Naive thymus-derived CD4-positive, alpha-beta T cell (primary cell): ENCODE results near the gene EGFLAM. TPM values are rescaled to one million over a fixed set of nuclear protein-coding genes. Genes with fewer than 3 reads are reported as not detected.
A peak's percentile ranks its signal among the peaks of the same experiment; 100 is the strongest.

Source experiments
- ATAC-seq: fragments of 150-1000 bp; cut with Tn5 transposase; 2 replicates; pipeline ENCODE4 v1.10.0; 2021; ENCODE audit warnings: mild to moderate bottlenecking, moderate library complexity
- CTCF ChIA-PET: fragments of 350-600 bp; sonication (Branson Sonifier 250); formaldehyde crosslinking; loops from one replicate; lab custom pipeline; 2021; ENCODE audit warnings: antibody characterized with exemption; lab: Charles Lee
- POLR2A ChIA-PET: fragments of 350-600 bp; sonication (Branson Sonifier 250); formaldehyde crosslinking; loops from one replicate; lab custom pipeline; 2021; ENCODE audit warnings: antibody characterized with exemption, inconsistent platforms; lab: Charles Lee
- DNase-seq, 9 donors: peaks; one replicate each; pipeline versions ENCODE4 v3.0.0 to v3.0.0-alpha.2; 2020 to 2022; ENCODE audit warnings: mixed read lengths in 1 of 9
- H3K27ac ChIP-seq: one replicate; pipeline ENCODE4 v1.7.0; 2013; ENCODE audit warnings: mild to moderate bottlenecking, low read depth, low read length, moderate library complexity
- H3K27me3 ChIP-seq, 2 donors: one replicate each; pipeline ENCODE4 v1.7.0; 2013; ENCODE audit warnings: low read length in 2 of 2, mild to moderate bottlenecking in 2 of 2, moderate library complexity in 2 of 2; ENCODE audit not compliant: control insufficient read depth in 2 of 2, insufficient read depth in 2 of 2
- H3K36me3 ChIP-seq, 3 experiments: 1 replicate in 2 of 3; 2 replicates in 1 of 3; pipeline ENCODE4 v1.7.0; 2013; ENCODE audit warnings: low read length in 3 of 3, mild to moderate bottlenecking in 3 of 3, moderate library complexity in 1 of 3; ENCODE audit not compliant: insufficient read depth in 3 of 3, control insufficient read depth in 2 of 3
- H3K4me1 ChIP-seq, 2 donors: one replicate each; pipeline ENCODE4 v1.7.0; 2013; ENCODE audit warnings: low read length in 2 of 2, mild to moderate bottlenecking in 2 of 2, moderate library complexity in 1 of 2; ENCODE audit not compliant: control insufficient read depth in 2 of 2, insufficient read depth in 2 of 2
- H3K4me3 ChIP-seq: 2 replicates; pipeline ENCODE4 v1.7.0; 2013; ENCODE audit warnings: mild to moderate bottlenecking, low read length
- H3K9me3 ChIP-seq, 3 experiments: 1 replicate in 2 of 3; 2 replicates in 1 of 3; pipeline ENCODE4 v1.7.0; 2013; ENCODE audit warnings: low read length in 3 of 3; ENCODE audit not compliant: control insufficient read depth in 2 of 3
- H3K27ac Mint-ChIP-seq, 9 donors: one replicate each; pipeline ENCODE4 v1.8.0; 2020 to 2022; ENCODE audit warnings: mixed read lengths in 9 of 9, mild to moderate bottlenecking in 8 of 9, moderate library complexity in 5 of 9, inconsistent platforms in 2 of 9
- H3K27me3 Mint-ChIP-seq, 5 donors: one replicate each; pipeline ENCODE4 v1.8.0; 2021 to 2022; ENCODE audit warnings: mixed read lengths in 5 of 5, mild to moderate bottlenecking in 1 of 5
- H3K36me3 Mint-ChIP-seq, 5 donors: one replicate each; pipeline ENCODE4 v1.8.0; 2020 to 2022; ENCODE audit warnings: mixed read lengths in 5 of 5, mild to moderate bottlenecking in 3 of 5, inconsistent platforms in 1 of 5
- H3K4me1 Mint-ChIP-seq, 7 donors: one replicate each; pipeline ENCODE4 v1.8.0; 2020 to 2022; ENCODE audit warnings: mixed read lengths in 7 of 7, mild to moderate bottlenecking in 3 of 7, inconsistent platforms in 1 of 7
- H3K4me3 Mint-ChIP-seq, 10 donors: one replicate each; pipeline ENCODE4 v1.8.0; 2020 to 2022; ENCODE audit warnings: mild to moderate bottlenecking in 10 of 10, mixed read lengths in 10 of 10, moderate library complexity in 6 of 10, inconsistent platforms in 2 of 10
- H3K9me3 Mint-ChIP-seq, 11 donors: one replicate each; pipeline ENCODE4 v1.8.0; 2020 to 2022; ENCODE audit warnings: mixed read lengths in 11 of 11, mild to moderate bottlenecking in 4 of 11, inconsistent platforms in 1 of 11, moderate library complexity in 1 of 11
- intact Hi-C, 2 donors: fragments of 100-400 bp; cut with micrococcal nuclease; formaldehyde crosslinking; loops; one replicate each; pipeline ENCODE4 v1.15.1; 2023
- polyA plus RNA-seq, 2 donors: library from polyadenylated mRNA; unstranded; fragments of 300-500 nt; fragmentation: Illumina TruSeq; gene quantifications; one replicate each; pipeline ENCODE4 v1.2.3, GENCODE V29; 2021
- total RNA-seq, 6 experiments: library from RNA in 5 of 6; stranded (reverse) in 5 of 6; gene quantifications; 1 replicate in 5 of 6; 2 replicates in 1 of 6; pipeline ENCODE4 v1.2.3 and lab custom pipeline; 2021 to 2026

Gene EGFLAM
- total and polyA plus RNA-seq, 7 experiments from 2014 or later, result not detected

DNA sequence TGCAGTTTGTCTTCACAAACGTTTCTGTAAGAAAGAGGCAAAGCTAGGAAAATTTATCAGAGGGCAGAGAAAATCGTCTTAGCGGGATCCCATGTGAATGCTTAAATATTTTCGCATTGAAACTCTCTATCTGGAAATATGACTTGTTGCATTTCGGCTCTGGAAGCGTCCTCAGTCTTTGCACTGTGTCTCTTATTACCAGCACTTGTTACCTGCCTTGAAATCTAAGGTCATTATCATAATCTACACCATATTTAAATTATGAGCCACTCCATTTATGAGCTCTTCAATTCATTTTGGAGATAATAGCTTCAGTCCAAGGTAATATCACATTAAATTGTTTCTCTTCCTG is 1.4 kb downstream of the EGFLAM start:
- Histone ChIP-seq H3K4me3 (no peak overlapping the region), H3K27ac (no peak overlapping the region), H3K4me1 (no peaks in the 10 kb centered on the region), H3K9me3 (no peaks in the 10 kb centered on the region), H3K27me3 (peaks cover 0 to 11% of the 10 kb centered on the region in 2 donors), H3K36me3 (no peaks in the 10 kb centered on the region)
- no peak for ATAC-seq
- Mint-ChIP-seq H3K36me3 (peaks cover 0 to 3% (median 0%) of the 10 kb centered on the region in 5 donors), H3K4me3 (peak overlapping the region in 1 of 10 donors; percentile 26), H3K9me3 (peaks cover 0 to 3% (median 0%) of the 10 kb centered on the region in 11 donors), H3K27ac (no peak overlapping the region), H3K4me1 (peaks cover 5 to 28% (median 13%) of the 10 kb centered on the region in 7 donors), H3K27me3 (peaks cover 74 to 84% (median 79%) of the 10 kb centered on the region in 5 donors)
- ChIA-PET POLR2A (no interaction called here), CTCF (no interaction called here)
- DNase-seq, result no peak
- intact Hi-C loops, result no loop called here

DNA sequence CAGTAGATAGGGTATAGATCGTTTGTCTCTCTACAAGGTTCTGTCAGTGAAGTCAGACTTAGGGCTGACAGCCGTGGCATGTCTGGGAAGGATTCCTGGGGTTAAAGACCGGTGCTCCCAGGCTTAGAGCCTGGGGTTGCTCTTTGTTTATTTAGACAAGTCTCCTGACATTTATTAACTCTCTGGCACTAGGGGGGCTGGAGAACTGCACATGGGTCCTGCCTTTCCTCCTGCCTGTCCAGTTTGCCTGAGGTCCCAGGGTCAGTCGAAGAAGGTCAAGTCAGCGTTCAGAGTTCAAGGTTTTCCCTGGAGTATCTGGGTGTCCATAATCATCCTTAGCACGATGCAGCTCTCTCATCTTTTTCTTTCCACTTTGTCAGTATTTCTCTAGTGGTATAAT is 5.6 kb downstream of the EGFLAM start:
- intact Hi-C loops, result no loop called here
- POLR2A ChIA-PET, result no interaction called here
- Mint-ChIP-seq H3K9me3 (peaks cover 0 to 2% (median 0%) of the 10 kb centered on the region in 11 donors), H3K27me3 (peaks cover 49 to 77% (median 70%) of the 10 kb centered on the region in 5 donors), H3K4me3 (no peak overlapping the region), H3K36me3 (peaks cover 0 to 2% (median 0%) of the 10 kb centered on the region in 5 donors), H3K27ac (no peak overlapping the region), H3K4me1 (peaks cover 3 to 12% (median 8%) of the 10 kb centered on the region in 7 donors)
- no peak overlapping the region for H3K4me3 ChIP-seq
- peaks cover 0 to 4% of the 10 kb centered on the region in 2 donors for H3K27me3 ChIP-seq
- DNase-seq (no peak), ATAC-seq (no peak)
- H3K36me3 ChIP-seq, result no peaks in the 10 kb centered on the region
- CTCF ChIA-PET, result interaction anchor here (0.6 kb wide), 1 partner anchor 1583 kb away, joined by 6 read pairs; no protein-coding TSS in a partner anchor
- H3K9me3 ChIP-seq, result no peaks in the 10 kb centered on the region
- no peak overlapping the region for H3K27ac ChIP-seq
- no peaks in the 10 kb centered on the region for H3K4me1 ChIP-seq

GRCh38 chr5:38265546-38266179 is 7.3 kb downstream of the EGFLAM start:
- Mint-ChIP-seq H3K27me3 (peaks cover 35 to 72% (median 64%) of the 10 kb centered on the region in 5 donors), H3K27ac (no peak overlapping the region), H3K4me3 (no peak overlapping the region), H3K4me1 (no peaks in the 10 kb centered on the region), H3K9me3 (peaks cover 0 to 10% (median 0%) of the 10 kb centered on the region in 11 donors), H3K36me3 (no peaks in the 10 kb centered on the region)
- peak in 7 of 9 donors; percentile 18 to 57 (median 46) for DNase-seq
- Histone ChIP-seq H3K27me3 (peaks cover 0 to 4% of the 10 kb centered on the region in 2 donors), H3K36me3 (no peaks in the 10 kb centered on the region), H3K4me1 (no peaks in the 10 kb centered on the region), H3K4me3 (no peak overlapping the region), H3K9me3 (no peaks in the 10 kb centered on the region), H3K27ac (no peak overlapping the region)
- CTCF ChIA-PET, result interaction anchor here (1.4 kb wide), 1 partner anchor 117 kb away, joined by 3 read pairs; no protein-coding TSS in a partner anchor
- peak; percentile 62 for ATAC-seq
- POLR2A ChIA-PET, result no interaction called here
- intact Hi-C loops, result loop anchor here in 1 of 2 donors (2.0 kb wide), 1 partner anchor 543 kb away; no protein-coding TSS in a partner anchor

DNA sequence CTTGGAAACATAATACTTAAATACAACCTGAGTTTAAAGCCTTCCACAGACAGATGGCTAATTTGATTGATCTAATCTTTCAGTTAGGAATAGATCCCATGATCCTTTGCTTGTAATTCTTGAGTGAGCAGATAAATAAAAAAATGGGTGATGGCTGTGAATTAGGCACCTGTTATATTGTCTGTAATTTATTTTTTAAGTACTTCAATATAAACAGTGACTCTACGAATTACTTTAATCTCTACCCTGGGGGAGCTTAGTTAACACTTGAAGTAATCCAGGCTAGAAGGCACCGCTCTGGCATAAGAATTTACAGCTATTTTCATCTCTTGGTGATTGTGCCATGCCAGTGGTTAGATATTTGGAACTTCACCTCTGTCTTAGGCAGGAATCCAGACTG is 9.0 kb downstream of the EGFLAM start:
- intact Hi-C loops, result loop anchor here in 1 of 2 donors (2.0 kb wide), 1 partner anchor 541 kb away; no protein-coding TSS in a partner anchor
- no peaks in the 10 kb centered on the region for H3K4me1 Mint-ChIP-seq
- Histone ChIP-seq H3K27ac (no peak overlapping the region), H3K9me3 (no peaks in the 10 kb centered on the region), H3K27me3 (no peaks in the 10 kb centered on the region), H3K36me3 (no peaks in the 10 kb centered on the region), H3K4me1 (no peaks in the 10 kb centered on the region), H3K4me3 (no peak overlapping the region)
- H3K27me3 Mint-ChIP-seq, result peaks cover 23 to 70% (median 56%) of the 10 kb centered on the region in 5 donors
- ATAC-seq, result no peak
- CTCF ChIA-PET, result no interaction called here
- POLR2A ChIA-PET, result no interaction called here
- H3K9me3 Mint-ChIP-seq, result peaks cover 0 to 27% (median 6%) of the 10 kb centered on the region in 11 donors
- H3K27ac Mint-ChIP-seq, result no peak overlapping the region
- H3K4me3 Mint-ChIP-seq, result no peak overlapping the region
- peaks cover 0 to 3% (median 0%) of the 10 kb centered on the region in 5 donors for H3K36me3 Mint-ChIP-seq
- no peak for DNase-seq

DNA sequence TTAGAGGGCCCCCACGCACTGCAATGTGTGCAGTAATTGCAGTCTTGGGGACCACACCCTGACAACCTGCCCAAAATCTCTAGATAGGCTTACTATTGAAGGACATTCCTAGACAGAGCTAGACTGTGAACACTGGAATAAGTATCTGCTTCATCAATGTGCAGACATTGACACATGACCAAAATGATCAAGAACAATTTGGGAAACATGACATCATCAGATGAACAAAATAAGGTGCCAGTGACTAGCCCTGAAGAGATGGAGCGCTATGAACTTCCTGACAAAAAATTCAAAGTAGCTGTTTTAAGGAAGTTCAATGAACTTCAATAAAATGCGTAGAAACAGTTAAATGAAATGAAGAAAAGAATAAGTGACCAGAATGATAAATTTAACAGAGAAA is 15.3 kb downstream of the EGFLAM start:
- no peaks in the 10 kb centered on the region for H3K27me3 ChIP-seq
- Mint-ChIP-seq H3K27me3 (peaks cover 0 to 35% (median 19%) of the 10 kb centered on the region in 5 donors), H3K36me3 (peaks cover 0 to 27% (median 4%) of the 10 kb centered on the region in 5 donors), H3K9me3 (peaks cover 4 to 85% (median 22%) of the 10 kb centered on the region in 11 donors), H3K4me1 (no peaks in the 10 kb centered on the region), H3K4me3 (no peak overlapping the region), H3K27ac (no peak overlapping the region)
- no peak overlapping the region for H3K27ac ChIP-seq
- no peaks in the 10 kb centered on the region for H3K36me3 ChIP-seq
- ATAC-seq (no peak), DNase-seq (no peak)
- ChIA-PET POLR2A (no interaction called here), CTCF (no interaction called here)
- no peak overlapping the region for H3K4me3 ChIP-seq
- peaks cover 0 to 20% (median 0%) of the 10 kb centered on the region in 3 experiments for H3K9me3 ChIP-seq
- H3K4me1 ChIP-seq, result no peaks in the 10 kb centered on the region
- intact Hi-C loops, result no loop called here

GRCh38 chr5:38274370-38274769 is 16.0 kb downstream of the EGFLAM start:
- Mint-ChIP-seq H3K27ac (no peak overlapping the region), H3K27me3 (peaks cover 0 to 35% (median 21%) of the 10 kb centered on the region in 5 donors), H3K4me1 (no peaks in the 10 kb centered on the region), H3K9me3 (peaks cover 4 to 85% (median 22%) of the 10 kb centered on the region in 11 donors), H3K36me3 (peaks cover 0 to 27% (median 4%) of the 10 kb centered on the region in 5 donors), H3K4me3 (no peak overlapping the region)
- H3K4me1 ChIP-seq, result no peaks in the 10 kb centered on the region
- H3K36me3 ChIP-seq, result no peaks in the 10 kb centered on the region
- ChIA-PET POLR2A (no interaction called here), CTCF (no interaction called here)
- no peak overlapping the region for H3K27ac ChIP-seq
- H3K4me3 ChIP-seq, result no peak overlapping the region
- DNase-seq (no peak), ATAC-seq (no peak)
- peaks cover 0 to 20% (median 0%) of the 10 kb centered on the region in 3 experiments for H3K9me3 ChIP-seq
- intact Hi-C loops, result no loop called here
- no peaks in the 10 kb centered on the region for H3K27me3 ChIP-seq
